ENCODE results near the gene PRR20E. TPM values are rescaled to one million over a fixed set of nuclear protein-coding genes. Genes with fewer than 3 reads are reported as not detected.
"Not testable (repeated sequence)": the region's sequence is repeated elsewhere in the genome, so short reads cannot be mapped to it uniquely, and the experiment has no call there.

PRR20E gene
- total RNA-seq, 1 experiment from 2014 or later: not detected

DNA sequence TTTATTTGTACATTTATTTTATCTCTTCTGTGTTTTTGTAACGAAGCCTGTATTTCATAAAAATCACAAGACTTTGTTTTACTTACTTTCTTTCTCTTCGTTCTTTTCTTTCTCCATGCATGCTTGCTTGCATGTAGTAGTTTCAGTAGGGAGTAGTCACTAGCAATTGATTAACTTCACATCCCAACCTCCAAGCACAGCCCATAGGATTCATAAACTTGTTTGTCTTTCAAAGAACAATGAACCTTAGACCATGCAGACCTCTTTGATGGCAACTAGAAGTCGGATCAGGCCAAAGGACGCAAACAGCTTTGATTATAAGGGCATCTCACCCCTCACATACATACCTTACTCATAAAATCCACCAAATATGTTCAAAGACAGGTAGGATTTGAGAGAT, 29.4 kb upstream of the PRR20E start:
- Histone ChIP-seq H3K4me1 (replicated peaks; ENCODE audit: insufficient read depth) (no peaks in the 10 kb centered on the region), H3K27me3 (ENCODE audit: insufficient read depth, low read depth) (no peaks in the 10 kb centered on the region), H3F3A (ENCODE audit: insufficient read depth, low read depth) (no peaks in the 10 kb centered on the region), H3K36me3 (ENCODE audit: low read depth) (no peaks in the 10 kb centered on the region), H3K9me2 (ENCODE audit: insufficient read depth) (no peaks in the 10 kb centered on the region), H2AFZ (no peak overlapping the region), H4K20me1 (ENCODE audit: insufficient read depth) (no peaks in the 10 kb centered on the region), H3K9me3 (ENCODE audit: insufficient read depth, low read depth) (no peaks in the 10 kb centered on the region), H3K4me3 (no peak overlapping the region), H3K4me2 (no peak overlapping the region), H3K27ac (no peak overlapping the region), H3K79me2 (ENCODE audit: low read depth) (no peaks in the 10 kb centered on the region)
- POLR2A ChIA-PET (ENCODE audit: unreplicated experiment): no interaction called here
- intact Hi-C loops (cut with micrococcal nuclease; ENCODE audit: unreplicated experiment): no loop called here
- BruUV-seq (replicated peaks): no TSS peak
- DNase-seq: no peak
- TF ChIP-seq, protein P1, sequence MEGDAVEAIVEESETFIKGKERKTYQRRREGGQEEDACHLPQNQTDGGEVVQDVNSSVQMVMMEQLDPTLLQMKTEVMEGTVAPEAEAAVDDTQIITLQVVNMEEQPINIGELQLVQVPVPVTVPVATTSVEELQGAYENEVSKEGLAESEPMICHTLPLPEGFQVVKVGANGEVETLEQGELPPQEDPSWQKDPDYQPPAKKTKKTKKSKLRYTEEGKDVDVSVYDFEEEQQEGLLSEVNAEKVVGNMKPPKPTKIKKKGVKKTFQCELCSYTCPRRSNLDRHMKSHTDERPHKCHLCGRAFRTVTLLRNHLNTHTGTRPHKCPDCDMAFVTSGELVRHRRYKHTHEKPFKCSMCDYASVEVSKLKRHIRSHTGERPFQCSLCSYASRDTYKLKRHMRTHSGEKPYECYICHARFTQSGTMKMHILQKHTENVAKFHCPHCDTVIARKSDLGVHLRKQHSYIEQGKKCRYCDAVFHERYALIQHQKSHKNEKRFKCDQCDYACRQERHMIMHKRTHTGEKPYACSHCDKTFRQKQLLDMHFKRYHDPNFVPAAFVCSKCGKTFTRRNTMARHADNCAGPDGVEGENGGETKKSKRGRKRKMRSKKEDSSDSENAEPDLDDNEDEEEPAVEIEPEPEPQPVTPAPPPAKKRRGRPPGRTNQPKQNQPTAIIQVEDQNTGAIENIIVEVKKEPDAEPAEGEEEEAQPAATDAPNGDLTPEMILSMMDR (conservative IDR thresholded peaks at IDR 0.05): no peak
- TF ChIP-seq EZH2 (IDR thresholded peaks at IDR 0.05; ENCODE audit: low read depth): no peak
- CTCF ChIA-PET: no interaction called here

DNA sequence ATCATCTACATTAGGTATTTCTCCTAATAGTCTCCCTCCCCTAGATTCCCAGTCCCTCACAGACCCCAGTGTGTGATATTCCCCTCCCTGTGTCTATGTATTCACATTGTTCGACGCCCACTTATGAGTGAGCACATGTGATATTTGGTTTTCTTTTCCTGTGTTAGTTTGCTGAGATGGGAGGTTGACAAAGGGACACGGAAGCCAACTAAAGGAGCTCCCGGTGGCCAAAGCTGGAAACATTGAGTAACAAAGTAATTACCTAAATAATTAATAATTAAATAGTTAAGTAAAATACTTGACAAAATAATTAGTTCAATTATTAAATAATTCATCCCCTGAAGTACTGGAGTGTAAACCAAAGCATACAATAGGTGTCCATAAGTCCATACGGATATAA, 28.0 kb upstream of the PRR20E start:
- intact Hi-C loops (cut with micrococcal nuclease; ENCODE audit: unreplicated experiment): no loop called here
- Histone ChIP-seq H3K4me1 (replicated peaks; ENCODE audit: insufficient read depth) (no peaks in the 10 kb centered on the region), H3K9me3 (ENCODE audit: insufficient read depth, low read depth) (no peaks in the 10 kb centered on the region), H3F3A (ENCODE audit: insufficient read depth, low read depth) (no peaks in the 10 kb centered on the region), H3K36me3 (ENCODE audit: low read depth) (no peaks in the 10 kb centered on the region), H4K20me1 (ENCODE audit: insufficient read depth) (no peaks in the 10 kb centered on the region), H3K27me3 (ENCODE audit: insufficient read depth, low read depth) (no peaks in the 10 kb centered on the region), H3K9me2 (ENCODE audit: insufficient read depth) (no peaks in the 10 kb centered on the region), H2AFZ (no peak overlapping the region), H3K79me2 (ENCODE audit: low read depth) (no peaks in the 10 kb centered on the region), H3K27ac (no peak overlapping the region), H3K4me3 (no peak overlapping the region), H3K4me2 (no peak overlapping the region)
- ChIA-PET CTCF (no interaction called here), POLR2A (ENCODE audit: unreplicated experiment) (no interaction called here)
- no peak for TF ChIP-seq EZH2 (IDR thresholded peaks at IDR 0.05; ENCODE audit: low read depth)
- TF ChIP-seq, protein P1 (conservative IDR thresholded peaks at IDR 0.05): no peak
- BruUV-seq (replicated peaks): no TSS peak
- DNase-seq: no peak

DNA sequence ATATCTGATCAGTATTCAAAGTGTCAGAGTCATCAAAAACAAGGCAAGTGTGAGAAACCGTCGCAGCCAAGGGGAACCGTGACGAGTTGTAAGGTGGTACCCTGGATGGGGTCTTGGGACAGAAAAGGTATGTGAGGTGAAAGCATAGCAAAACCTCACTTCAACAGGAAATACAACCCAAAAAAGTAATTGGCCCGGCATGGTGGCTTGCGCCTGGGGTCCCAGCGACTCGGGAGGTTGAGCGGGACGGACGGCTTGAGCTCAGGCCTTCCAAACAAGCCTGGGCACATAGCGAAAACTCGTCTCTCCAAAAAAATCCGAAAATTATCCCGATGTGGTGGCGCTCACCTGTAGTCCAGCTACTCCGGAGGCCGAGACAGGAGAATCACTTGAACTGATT, 27.2 kb upstream of the PRR20E start:
- H3K9me2 ChIP-seq (ENCODE audit: insufficient read depth); H3K27me3 ChIP-seq (ENCODE audit: insufficient read depth, low read depth); H3K4me1 ChIP-seq (replicated peaks; ENCODE audit: insufficient read depth); H3K27ac ChIP-seq; POLR2A ChIA-PET (ENCODE audit: unreplicated experiment); H3K36me3 ChIP-seq (ENCODE audit: low read depth); H3K4me2 ChIP-seq; CTCF ChIA-PET; intact Hi-C loops (cut with micrococcal nuclease; ENCODE audit: unreplicated experiment); H3K4me3 ChIP-seq; BruUV-seq (replicated peaks); DNase-seq; H3F3A ChIP-seq (ENCODE audit: insufficient read depth, low read depth); H3K9me3 ChIP-seq (ENCODE audit: insufficient read depth, low read depth); H3K79me2 ChIP-seq (ENCODE audit: low read depth); H2AFZ ChIP-seq; H4K20me1 ChIP-seq (ENCODE audit: insufficient read depth): not testable (repeated sequence)

GRCh38 chr13:57140235-57140968, 26.6 kb upstream of the PRR20E start, which contains the start of gene PRR20A:
PRR20A (plus strand) TSS chr13:57140918; CDS start chr13:57141305, 387 bp downstream.
- POLR2A ChIA-PET (ENCODE audit: unreplicated experiment); H3K27me3 ChIP-seq (ENCODE audit: insufficient read depth, low read depth); H4K20me1 ChIP-seq (ENCODE audit: insufficient read depth); H3K79me2 ChIP-seq (ENCODE audit: low read depth); H3K4me3 ChIP-seq; H3K27ac ChIP-seq; H3F3A ChIP-seq (ENCODE audit: insufficient read depth, low read depth); H3K9me3 ChIP-seq (ENCODE audit: insufficient read depth, low read depth); H3K4me2 ChIP-seq; intact Hi-C loops (cut with micrococcal nuclease; ENCODE audit: unreplicated experiment); BruUV-seq (replicated peaks); H3K36me3 ChIP-seq (ENCODE audit: low read depth); H2AFZ ChIP-seq; CTCF ChIA-PET; H3K9me2 ChIP-seq (ENCODE audit: insufficient read depth); DNase-seq; H3K4me1 ChIP-seq (replicated peaks; ENCODE audit: insufficient read depth): not testable (repeated sequence)

- DNase-seq; H2AFZ ChIP-seq; POLR2A ChIA-PET (ENCODE audit: unreplicated experiment); H3K9me2 ChIP-seq (ENCODE audit: insufficient read depth); CTCF ChIA-PET; H3K79me2 ChIP-seq (ENCODE audit: low read depth); H3K4me2 ChIP-seq; H3K27ac ChIP-seq; H3K4me1 ChIP-seq (replicated peaks; ENCODE audit: insufficient read depth); H3K9me3 ChIP-seq (ENCODE audit: insufficient read depth, low read depth); H3F3A ChIP-seq (ENCODE audit: insufficient read depth, low read depth); H3K27me3 ChIP-seq (ENCODE audit: insufficient read depth, low read depth); H3K4me3 ChIP-seq; intact Hi-C loops (cut with micrococcal nuclease; ENCODE audit: unreplicated experiment); H4K20me1 ChIP-seq (ENCODE audit: insufficient read depth); BruUV-seq (replicated peaks); H3K36me3 ChIP-seq (ENCODE audit: low read depth): not testable (repeated sequence)
Observed at GRCh38 chr13:57147188-57147587, 19.8 kb upstream of the PRR20E start, which contains the start of gene PRR20B. PRR20B (plus strand) TSS chr13:57147488; CDS start chr13:57147875, 387 bp downstream.

GRCh38 chr13:57148106-57148505, 18.9 kb upstream of the PRR20E start:
- H3K27me3 ChIP-seq (ENCODE audit: insufficient read depth, low read depth); H3K9me3 ChIP-seq (ENCODE audit: insufficient read depth, low read depth); H3K79me2 ChIP-seq (ENCODE audit: low read depth); BruUV-seq (replicated peaks); H3K36me3 ChIP-seq (ENCODE audit: low read depth); H4K20me1 ChIP-seq (ENCODE audit: insufficient read depth); DNase-seq; H3K4me2 ChIP-seq; H3F3A ChIP-seq (ENCODE audit: insufficient read depth, low read depth); POLR2A ChIA-PET (ENCODE audit: unreplicated experiment); H3K4me1 ChIP-seq (replicated peaks; ENCODE audit: insufficient read depth); H2AFZ ChIP-seq; CTCF ChIA-PET; H3K4me3 ChIP-seq; intact Hi-C loops (cut with micrococcal nuclease; ENCODE audit: unreplicated experiment); H3K9me2 ChIP-seq (ENCODE audit: insufficient read depth); H3K27ac ChIP-seq: not testable (repeated sequence)
